Measurements from ENCODE around the gene PCDHGB4.

PCDHGB4 gene

GRCh38 chr5:141419074-141419880 lies 31.8 kb downstream of the PCDHGB4 start:
- Histone ChIP-seq H4K91ac (ENCODE audit: low read depth, low read length, poor library complexity) (no peak overlapping the region), H3K14ac (ENCODE audit: low read length) (peak overlapping the region; percentile 71), H3K4me2 (ENCODE audit: insufficient read depth, low read length, poor library complexity, severe bottlenecking) (no peak overlapping the region), H3K27me3 (ENCODE audit: control insufficient read depth in 3 of 3, insufficient read depth in 3 of 3, low read depth in 1 of 3, low read length in 3 of 3) (no peaks in the 10 kb centered on the region), H3K36me3 (replicated peaks in 1 of 2; ENCODE audit: control insufficient read depth in 2 of 2, insufficient read depth in 2 of 2, low read length in 2 of 2) (peaks cover 43 to 67% of the 10 kb centered on the region in 2 donors), H2AFZ (ENCODE audit: low read length) (no peak overlapping the region), H3K27ac (replicated peaks; ENCODE audit: low read length) (no peak overlapping the region), H2AK5ac (ENCODE audit: low read depth, low read length) (peak overlapping the region; percentile 56), H3K79me1 (ENCODE audit: low read depth, low read length) (peaks cover 10% of the 10 kb centered on the region), H3K4ac (ENCODE audit: low read length) (peak overlapping the region; percentile 37), H2BK5ac (ENCODE audit: low read length) (no peak overlapping the region), H2BK15ac (ENCODE audit: low read length) (no peak overlapping the region), H3K4me3 (ENCODE audit: low read length in 2 of 2) (peak overlapping the region in 1 of 2 donors; percentile 57), H2BK120ac (ENCODE audit: low read depth, low read length) (no peak overlapping the region), H3K9ac (ENCODE audit: low read depth, low read length, poor library complexity) (no peak overlapping the region), H4K8ac (ENCODE audit: low read depth, low read length) (peak overlapping the region; percentile 92), H3K4me1 (ENCODE audit: control insufficient read depth in 2 of 2, insufficient read depth in 1 of 2, low read depth in 1 of 2, low read length in 2 of 2) (no peaks in the 10 kb centered on the region), H2BK12ac (ENCODE audit: low read length) (peak overlapping the region; percentile 73), H3K9me3 (replicated peaks in 1 of 2; ENCODE audit: control insufficient read depth in 2 of 2, insufficient read depth in 1 of 2, low read depth in 1 of 2, low read length in 2 of 2) (peaks cover 57 to 97% of the 10 kb centered on the region in 2 donors), H3K23ac (ENCODE audit: low read depth, low read length, poor library complexity) (peak overlapping the region; percentile 85), H3K18ac (ENCODE audit: low read length) (peak overlapping the region; percentile 38)
- no peak for DNase-seq (ENCODE audit: low spot score)
- no CpG with 5 or more reads among the region's 74 CpGs for WGBS, 2 donors (ENCODE audit: extremely low coverage in 2 of 2, insufficient read length in 2 of 2, insufficient replicate concordance in 1 of 2)

GRCh38 chr5:141420855-141421488 lies 33.5 kb downstream of the PCDHGB4 start, which contains the start of gene PCDHGA11:
PCDHGA11 (plus strand) TSS chr5:141421051; CDS start chr5:141421228, 177 bp downstream.
- Histone ChIP-seq H4K91ac (ENCODE audit: low read depth, low read length, poor library complexity) (no peak within 1 kb of the TSS), H2BK120ac (ENCODE audit: low read depth, low read length) (no peak within 1 kb of the TSS), H3K27me3 (ENCODE audit: control insufficient read depth in 3 of 3, insufficient read depth in 3 of 3, low read depth in 1 of 3, low read length in 3 of 3) (no peaks in the 10 kb centered on the region), H3K23ac (ENCODE audit: low read depth, low read length, poor library complexity) (no peak within 1 kb of the TSS), H3K18ac (ENCODE audit: low read length) (no peak within 1 kb of the TSS), H2BK5ac (ENCODE audit: low read length) (no peak within 1 kb of the TSS), H3K14ac (ENCODE audit: low read length) (no peak within 1 kb of the TSS), H3K27ac (replicated peaks; ENCODE audit: low read length) (no peak within 1 kb of the TSS), H3K9ac (ENCODE audit: low read depth, low read length, poor library complexity) (no peak within 1 kb of the TSS), H4K8ac (ENCODE audit: low read depth, low read length) (no peak within 1 kb of the TSS), H3K9me3 (replicated peaks in 1 of 2; ENCODE audit: control insufficient read depth in 2 of 2, insufficient read depth in 1 of 2, low read depth in 1 of 2, low read length in 2 of 2) (peaks cover 50 to 99% of the 10 kb centered on the region in 2 donors), H3K4ac (ENCODE audit: low read length) (no peak within 1 kb of the TSS), H3K36me3 (replicated peaks in 1 of 2; ENCODE audit: control insufficient read depth in 2 of 2, insufficient read depth in 2 of 2, low read length in 2 of 2) (peaks cover 38 to 75% of the 10 kb centered on the region in 2 donors), H3K4me3 (ENCODE audit: low read length in 2 of 2) (peak within 1 kb of the TSS in 1 of 2 donors; percentile 56), H3K4me1 (ENCODE audit: control insufficient read depth in 2 of 2, insufficient read depth in 1 of 2, low read depth in 1 of 2, low read length in 2 of 2) (no peaks in the 10 kb centered on the region), H2AFZ (ENCODE audit: low read length) (no peak within 1 kb of the TSS), H3K4me2 (ENCODE audit: insufficient read depth, low read length, poor library complexity, severe bottlenecking) (no peak within 1 kb of the TSS), H3K79me1 (ENCODE audit: low read depth, low read length) (peaks cover 10% of the 10 kb centered on the region), H2AK5ac (ENCODE audit: low read depth, low read length) (no peak within 1 kb of the TSS), H2BK12ac (ENCODE audit: low read length) (no peak within 1 kb of the TSS), H2BK15ac (ENCODE audit: low read length) (no peak within 1 kb of the TSS)
- DNase-seq (ENCODE audit: low spot score) = no peak
- no CpG with 5 or more reads among the region's 42 CpGs for WGBS, 2 donors (ENCODE audit: extremely low coverage in 2 of 2, insufficient read length in 2 of 2, insufficient replicate concordance in 1 of 2)

- no peak overlapping the region for H4K8ac ChIP-seq (ENCODE audit: low read depth, low read length)
- no peak overlapping the region for H4K91ac ChIP-seq (ENCODE audit: low read depth, low read length, poor library complexity)
- H3K9me3 ChIP-seq (replicated peaks in 1 of 2; ENCODE audit: control insufficient read depth in 2 of 2, insufficient read depth in 1 of 2, low read depth in 1 of 2, low read length in 2 of 2) = peaks cover 55 to 99% of the 10 kb centered on the region in 2 donors
- no peak overlapping the region for H3K4ac ChIP-seq (ENCODE audit: low read length)
- H3K4me2 ChIP-seq (ENCODE audit: insufficient read depth, low read length, poor library complexity, severe bottlenecking) = no peak overlapping the region
- H3K79me1 ChIP-seq (ENCODE audit: low read depth, low read length) = peaks cover 10% of the 10 kb centered on the region
- H3K14ac ChIP-seq (ENCODE audit: low read length) = no peak overlapping the region
- DNase-seq (ENCODE audit: low spot score) = no peak
- no peak overlapping the region for H2BK120ac ChIP-seq (ENCODE audit: low read depth, low read length)
- H2AFZ ChIP-seq (ENCODE audit: low read length) = no peak overlapping the region
- no peak overlapping the region for H3K23ac ChIP-seq (ENCODE audit: low read depth, low read length, poor library complexity)
- peaks cover 41 to 76% of the 10 kb centered on the region in 2 donors for H3K36me3 ChIP-seq (replicated peaks in 1 of 2; ENCODE audit: control insufficient read depth in 2 of 2, insufficient read depth in 2 of 2, low read length in 2 of 2)
- no peaks in the 10 kb centered on the region for H3K27me3 ChIP-seq (ENCODE audit: control insufficient read depth in 3 of 3, insufficient read depth in 3 of 3, low read depth in 1 of 3, low read length in 3 of 3)
- no peak overlapping the region for H3K27ac ChIP-seq (replicated peaks; ENCODE audit: low read length)
- no peak overlapping the region for H2AK5ac ChIP-seq (ENCODE audit: low read depth, low read length)
- no CpG with 5 or more reads among the region's 13 CpGs for WGBS, 2 donors (ENCODE audit: extremely low coverage in 2 of 2, insufficient read length in 2 of 2, insufficient replicate concordance in 1 of 2)
- H2BK15ac ChIP-seq (ENCODE audit: low read length) = no peak overlapping the region
- no peaks in the 10 kb centered on the region for H3K4me1 ChIP-seq (ENCODE audit: control insufficient read depth in 2 of 2, insufficient read depth in 1 of 2, low read depth in 1 of 2, low read length in 2 of 2)
- H3K9ac ChIP-seq (ENCODE audit: low read depth, low read length, poor library complexity) = no peak overlapping the region
- H3K18ac ChIP-seq (ENCODE audit: low read length) = no peak overlapping the region
- no peak overlapping the region for H2BK5ac ChIP-seq (ENCODE audit: low read length)
- no peak overlapping the region for H2BK12ac ChIP-seq (ENCODE audit: low read length)
- H3K4me3 ChIP-seq (ENCODE audit: low read length in 2 of 2) = no peak overlapping the region
These were observed 34.0 kb downstream of the PCDHGB4 start for GRCh38 chr5:141421489-141421855.

DNA sequence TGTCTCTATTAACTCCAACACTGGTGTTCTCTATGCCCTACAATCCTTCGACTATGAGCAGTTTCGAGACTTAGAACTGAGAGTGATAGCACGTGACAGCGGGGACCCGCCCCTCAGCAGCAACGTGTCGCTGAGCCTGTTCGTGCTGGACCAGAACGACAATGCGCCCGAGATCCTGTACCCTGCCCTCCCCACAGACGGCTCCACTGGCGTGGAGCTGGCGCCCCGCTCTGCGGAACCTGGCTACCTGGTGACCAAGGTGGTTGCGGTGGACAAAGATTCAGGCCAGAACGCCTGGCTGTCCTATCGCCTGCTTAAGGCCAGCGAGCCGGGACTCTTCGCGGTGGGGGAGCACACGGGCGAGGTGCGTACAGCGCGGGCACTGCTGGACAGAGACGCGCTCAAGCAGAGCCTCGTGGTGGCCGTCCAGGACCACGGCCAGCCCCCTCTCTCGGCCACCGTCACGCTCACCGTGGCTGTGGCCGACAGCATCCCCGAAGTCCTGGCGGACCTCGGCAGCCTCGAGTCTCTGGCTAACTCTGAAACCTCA lies 35.3 kb downstream of the PCDHGB4 start:
- Histone ChIP-seq H3K4me3 (ENCODE audit: low read length in 2 of 2) (no peak overlapping the region), H2AK5ac (ENCODE audit: low read depth, low read length) (no peak overlapping the region), H3K18ac (ENCODE audit: low read length) (no peak overlapping the region), H3K4me2 (ENCODE audit: insufficient read depth, low read length, poor library complexity, severe bottlenecking) (no peak overlapping the region), H4K8ac (ENCODE audit: low read depth, low read length) (no peak overlapping the region), H2BK5ac (ENCODE audit: low read length) (no peak overlapping the region), H3K14ac (ENCODE audit: low read length) (no peak overlapping the region), H3K23ac (ENCODE audit: low read depth, low read length, poor library complexity) (peak overlapping the region; percentile 25), H3K36me3 (replicated peaks in 1 of 2; ENCODE audit: control insufficient read depth in 2 of 2, insufficient read depth in 2 of 2, low read length in 2 of 2) (peaks cover 50 to 81% of the 10 kb centered on the region in 2 donors), H4K91ac (ENCODE audit: low read depth, low read length, poor library complexity) (no peak overlapping the region), H2BK12ac (ENCODE audit: low read length) (no peak overlapping the region), H3K4me1 (ENCODE audit: control insufficient read depth in 2 of 2, insufficient read depth in 1 of 2, low read depth in 1 of 2, low read length in 2 of 2) (no peaks in the 10 kb centered on the region), H3K79me1 (ENCODE audit: low read depth, low read length) (peaks cover 12% of the 10 kb centered on the region), H2BK120ac (ENCODE audit: low read depth, low read length) (peak overlapping the region; percentile 16), H3K9ac (ENCODE audit: low read depth, low read length, poor library complexity) (no peak overlapping the region), H3K27ac (replicated peaks; ENCODE audit: low read length) (no peak overlapping the region), H2AFZ (ENCODE audit: low read length) (no peak overlapping the region), H3K27me3 (ENCODE audit: control insufficient read depth in 3 of 3, insufficient read depth in 3 of 3, low read depth in 1 of 3, low read length in 3 of 3) (no peaks in the 10 kb centered on the region), H3K4ac (ENCODE audit: low read length) (no peak overlapping the region), H3K9me3 (replicated peaks in 1 of 2; ENCODE audit: control insufficient read depth in 2 of 2, insufficient read depth in 1 of 2, low read depth in 1 of 2, low read length in 2 of 2) (peaks cover 69 to 100% of the 10 kb centered on the region in 2 donors), H2BK15ac (ENCODE audit: low read length) (no peak overlapping the region)
- no CpG with 5 or more reads among the region's 42 CpGs for WGBS, 2 donors (ENCODE audit: extremely low coverage in 2 of 2, insufficient read length in 2 of 2, insufficient replicate concordance in 1 of 2)
- DNase-seq (ENCODE audit: low spot score) = no peak

Data from neuronal stem cell (in vitro differentiated cells).